ENCODE data around the gene RBM38.

Gene RBM38

DNA sequence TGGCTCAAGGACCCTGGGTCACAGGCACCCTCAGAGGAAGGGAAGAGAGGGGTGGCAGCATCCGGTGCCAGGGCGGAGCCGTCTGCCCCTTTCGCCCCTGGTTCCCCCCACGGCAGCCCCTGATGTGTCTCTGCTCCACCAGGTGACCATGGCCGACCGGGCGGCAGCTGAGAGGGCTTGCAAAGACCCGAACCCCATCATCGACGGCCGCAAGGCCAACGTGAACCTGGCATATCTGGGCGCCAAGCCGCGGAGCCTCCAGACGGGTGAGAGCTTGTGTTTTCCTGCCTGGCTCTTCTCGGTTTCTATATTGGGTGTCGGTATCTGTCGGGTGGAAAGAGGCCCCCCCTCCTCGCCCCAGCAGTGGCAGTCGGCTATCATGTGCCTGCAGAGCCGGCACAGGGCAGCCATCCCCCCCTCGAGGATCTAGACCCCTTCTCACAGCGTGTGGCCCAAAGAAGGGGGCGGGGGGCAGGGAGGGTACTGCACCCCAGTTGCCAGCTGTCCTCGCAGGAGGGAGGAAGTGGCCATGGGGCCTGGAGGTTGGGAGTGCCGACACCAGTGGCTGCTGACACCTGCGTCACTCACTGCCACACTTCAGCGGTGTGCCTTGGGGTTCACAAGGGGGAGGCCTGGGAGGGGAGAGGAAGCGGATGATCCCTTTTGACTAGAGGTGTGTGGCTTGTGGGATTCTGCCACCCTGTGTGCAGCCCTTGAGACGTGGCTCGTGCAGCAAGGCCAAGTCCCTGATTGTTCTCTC, 1.5 kb downstream of the RBM38 start:
- TF ChIP-seq, protein P1, sequence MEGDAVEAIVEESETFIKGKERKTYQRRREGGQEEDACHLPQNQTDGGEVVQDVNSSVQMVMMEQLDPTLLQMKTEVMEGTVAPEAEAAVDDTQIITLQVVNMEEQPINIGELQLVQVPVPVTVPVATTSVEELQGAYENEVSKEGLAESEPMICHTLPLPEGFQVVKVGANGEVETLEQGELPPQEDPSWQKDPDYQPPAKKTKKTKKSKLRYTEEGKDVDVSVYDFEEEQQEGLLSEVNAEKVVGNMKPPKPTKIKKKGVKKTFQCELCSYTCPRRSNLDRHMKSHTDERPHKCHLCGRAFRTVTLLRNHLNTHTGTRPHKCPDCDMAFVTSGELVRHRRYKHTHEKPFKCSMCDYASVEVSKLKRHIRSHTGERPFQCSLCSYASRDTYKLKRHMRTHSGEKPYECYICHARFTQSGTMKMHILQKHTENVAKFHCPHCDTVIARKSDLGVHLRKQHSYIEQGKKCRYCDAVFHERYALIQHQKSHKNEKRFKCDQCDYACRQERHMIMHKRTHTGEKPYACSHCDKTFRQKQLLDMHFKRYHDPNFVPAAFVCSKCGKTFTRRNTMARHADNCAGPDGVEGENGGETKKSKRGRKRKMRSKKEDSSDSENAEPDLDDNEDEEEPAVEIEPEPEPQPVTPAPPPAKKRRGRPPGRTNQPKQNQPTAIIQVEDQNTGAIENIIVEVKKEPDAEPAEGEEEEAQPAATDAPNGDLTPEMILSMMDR (IDR thresholded peaks at IDR 0.05; ENCODE audit: low read depth, low read length), result no peak
- Histone ChIP-seq H3K27ac (no peak overlapping the region), H3K27me3 (ENCODE audit: insufficient read depth, low read depth, severe bottlenecking) (no peaks in the 10 kb centered on the region), H3K4me3 (ENCODE audit: low read depth, low read length) (peak overlapping the region; percentile 48), H3K36me3 (peaks cover 47% of the 10 kb centered on the region), H3K9me3 (ENCODE audit: severe bottlenecking) (no peaks in the 10 kb centered on the region)
- no peak for DNase-seq

DNA sequence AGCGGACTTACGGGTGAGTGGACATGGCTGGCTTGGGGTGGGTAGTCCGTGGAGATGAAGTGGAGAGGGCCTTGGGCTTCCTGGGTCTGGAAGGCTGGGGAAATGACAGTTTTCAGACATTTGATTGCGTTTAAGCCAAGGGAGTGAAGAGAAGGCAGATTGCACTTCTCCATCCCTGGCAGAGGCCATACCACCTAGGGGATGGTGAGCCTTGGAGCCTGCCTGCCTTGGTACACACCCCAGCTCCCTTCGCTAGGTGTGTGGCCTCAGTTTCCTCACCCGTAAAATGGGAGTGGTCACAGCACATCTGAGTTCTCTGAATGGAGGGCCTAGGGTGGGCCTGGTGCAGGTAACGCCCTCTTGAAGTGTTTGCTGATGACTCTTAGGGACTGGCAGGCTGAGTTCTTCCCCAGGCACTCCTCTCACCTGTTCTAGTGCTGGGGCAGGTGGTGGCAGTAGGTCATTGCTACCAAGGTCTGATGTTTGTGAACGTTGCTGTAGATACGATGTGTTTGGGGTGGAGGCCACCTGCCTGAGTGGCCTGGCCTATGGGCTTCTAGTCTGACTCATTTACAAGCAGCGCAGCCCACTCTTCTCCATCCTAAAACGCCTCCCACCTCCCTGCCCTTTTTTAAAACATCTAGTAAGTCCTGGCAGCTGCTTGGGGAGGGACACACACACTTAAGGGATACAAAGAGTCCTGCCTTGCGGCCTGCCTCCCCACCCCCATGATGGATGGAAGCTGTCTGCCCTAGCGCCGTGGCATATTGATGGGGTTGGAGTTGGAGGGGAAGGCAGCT, 2.3 kb downstream of the RBM38 start:
- no peak for DNase-seq
- no peaks in the 10 kb centered on the region for H3K9me3 ChIP-seq (ENCODE audit: severe bottlenecking)
- no peak overlapping the region for H3K27ac ChIP-seq
- TF ChIP-seq, protein P1 (IDR thresholded peaks at IDR 0.05; ENCODE audit: low read depth, low read length), result no peak
- H3K4me3 ChIP-seq (ENCODE audit: low read depth, low read length), result no peak overlapping the region
- peaks cover 51% of the 10 kb centered on the region for H3K36me3 ChIP-seq
- no peaks in the 10 kb centered on the region for H3K27me3 ChIP-seq (ENCODE audit: insufficient read depth, low read depth, severe bottlenecking)

DNA sequence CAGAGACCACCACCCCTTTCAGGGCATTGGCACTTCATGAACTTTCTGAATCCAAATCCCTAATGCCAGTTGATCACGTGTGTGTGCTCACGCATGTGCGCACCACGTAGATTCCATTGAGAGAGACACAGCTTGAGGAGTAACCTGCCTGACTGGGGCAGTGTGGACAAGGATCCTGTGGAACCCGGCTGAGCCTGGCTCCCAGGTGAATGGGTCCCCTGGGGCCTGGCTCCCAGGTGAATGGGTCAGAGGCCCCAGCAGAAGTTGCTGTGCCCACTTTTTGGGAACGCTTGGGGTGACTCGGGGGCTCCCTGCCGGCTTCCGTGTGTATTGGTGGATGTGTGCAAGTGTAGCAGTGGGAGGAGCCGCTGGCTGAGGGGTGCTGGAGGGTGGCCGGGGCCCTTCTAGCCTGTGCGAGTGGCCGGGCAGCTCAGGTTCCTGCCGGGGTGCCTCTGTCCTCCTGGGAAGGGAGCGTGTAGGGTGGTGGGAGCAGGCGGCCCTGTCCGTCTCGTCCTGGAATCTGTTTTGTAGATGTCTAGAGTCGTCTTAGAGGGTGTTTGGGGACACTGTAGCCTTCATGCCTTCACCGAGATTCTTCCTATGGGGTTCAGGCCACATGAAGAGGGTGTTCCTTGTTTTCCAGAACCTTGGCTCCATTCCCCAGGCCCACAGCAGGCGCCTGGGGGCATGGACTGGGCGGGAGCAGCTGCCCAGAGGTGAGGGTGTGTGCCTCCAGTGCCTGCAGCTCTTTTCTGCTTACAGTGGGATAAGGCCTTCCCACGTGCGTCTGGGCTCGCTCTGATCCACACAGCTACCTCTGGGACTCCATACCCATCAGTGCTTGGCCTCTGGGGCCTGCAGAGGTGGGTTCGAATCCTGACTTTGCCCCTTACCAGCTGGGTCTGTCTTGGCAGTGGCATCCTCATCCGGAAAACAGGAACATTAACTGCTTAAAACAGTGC, 3.2 kb downstream of the RBM38 start:
- H3K4me3 ChIP-seq (ENCODE audit: low read depth, low read length), result no peak overlapping the region
- no peaks in the 10 kb centered on the region for H3K27me3 ChIP-seq (ENCODE audit: insufficient read depth, low read depth, severe bottlenecking)
- peaks cover 51% of the 10 kb centered on the region for H3K36me3 ChIP-seq
- no peak for DNase-seq
- H3K27ac ChIP-seq, result no peak overlapping the region
- H3K9me3 ChIP-seq (ENCODE audit: severe bottlenecking), result no peaks in the 10 kb centered on the region
- TF ChIP-seq, protein P1 (IDR thresholded peaks at IDR 0.05; ENCODE audit: low read depth, low read length), result no peak

DNA sequence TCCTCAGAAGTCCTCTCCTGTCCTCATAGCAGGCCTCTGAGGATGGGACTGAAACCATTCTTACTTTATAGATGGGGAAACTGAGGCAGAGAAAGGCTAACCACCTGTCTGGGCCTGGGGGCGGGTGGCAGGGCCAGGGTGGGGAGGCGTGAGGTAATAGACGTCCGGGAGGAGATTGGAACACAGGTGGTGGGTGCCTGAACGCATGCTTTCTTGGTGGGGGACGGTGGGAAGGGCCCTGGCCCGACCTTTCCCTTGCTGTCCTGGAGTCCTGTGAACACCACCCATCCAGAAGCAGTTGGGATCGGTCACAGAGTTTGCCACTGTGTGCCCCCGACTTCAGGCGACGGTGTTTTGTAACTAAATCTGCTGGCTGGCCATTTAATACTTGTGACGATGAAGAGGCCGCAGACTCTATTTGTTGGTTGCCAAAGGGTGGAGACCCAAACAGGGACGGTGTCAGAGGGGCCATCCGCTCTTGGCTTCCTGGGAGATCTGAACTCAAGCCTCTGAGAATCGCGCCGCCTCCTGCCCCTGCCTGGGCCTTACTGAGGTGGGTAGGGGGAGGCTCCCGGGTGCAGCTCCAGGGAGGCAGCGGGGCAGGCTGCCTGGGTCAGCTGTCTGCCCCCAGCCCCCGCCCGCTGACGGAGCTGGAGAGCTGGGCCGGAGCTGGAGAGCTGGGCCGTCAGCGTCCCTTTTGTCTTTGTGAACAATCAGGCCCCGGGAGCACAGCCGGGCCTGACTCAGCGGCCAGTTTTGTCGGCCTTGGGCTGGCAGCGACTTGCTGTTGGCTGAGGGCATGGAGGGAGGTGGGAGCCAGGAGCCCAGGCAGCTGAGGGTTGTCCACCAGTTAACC, 4.1 kb downstream of the RBM38 start:
- DNase-seq, result no peak
- Histone ChIP-seq H3K27me3 (ENCODE audit: insufficient read depth, low read depth, severe bottlenecking) (no peaks in the 10 kb centered on the region), H3K36me3 (peaks cover 51% of the 10 kb centered on the region), H3K9me3 (ENCODE audit: severe bottlenecking) (no peaks in the 10 kb centered on the region), H3K27ac (no peak overlapping the region), H3K4me3 (ENCODE audit: low read depth, low read length) (no peak overlapping the region)
- TF ChIP-seq, protein P1 (IDR thresholded peaks at IDR 0.05; ENCODE audit: low read depth, low read length), result no peak
